Measurements from ENCODE around the gene IFI27L1.

IFI27L1 gene

GRCh38 chr14:94041551-94042346, 39.4 kb upstream of the IFI27L1 start:
- H3K4me1 ChIP-seq (ENCODE audit: insufficient read depth, low read length) = no peaks in the 10 kb centered on the region
- 90% methylated on average over 18 of the region's 18 CpGs for WGBS

GRCh38 chr14:94042433-94043091, 38.5 kb upstream of the IFI27L1 start:
- WGBS = 92% methylated on average over 12 of the region's 12 CpGs
- H3K4me3 ChIP-seq (ENCODE audit: low read length) = no peak overlapping the region
- H3K27ac ChIP-seq (ENCODE audit: low read depth, low read length) = no peak overlapping the region
- no peaks in the 10 kb centered on the region for H3K27me3 ChIP-seq (ENCODE audit: insufficient read depth, low read length)
- no peak overlapping the region for H3K9ac ChIP-seq (ENCODE audit: low read depth, low read length)
- H3K36me3 ChIP-seq (ENCODE audit: insufficient read depth, low read length) = peaks cover 42% of the 10 kb centered on the region
- no peaks in the 10 kb centered on the region for H3K9me3 ChIP-seq (ENCODE audit: insufficient read depth, low read depth, low read length)
- no peaks in the 10 kb centered on the region for H3K4me1 ChIP-seq (ENCODE audit: insufficient read depth, low read length)

More at GRCh38 chr14:94041551-94042346, 39.4 kb upstream of the IFI27L1 start:
- Histone ChIP-seq H3K4me3 (ENCODE audit: low read length) (no peak overlapping the region), H3K9me3 (ENCODE audit: insufficient read depth, low read depth, low read length) (no peaks in the 10 kb centered on the region), H3K9ac (ENCODE audit: low read depth, low read length) (no peak overlapping the region), H3K27ac (ENCODE audit: low read depth, low read length) (no peak overlapping the region), H3K36me3 (ENCODE audit: insufficient read depth, low read length) (peaks cover 34% of the 10 kb centered on the region), H3K27me3 (ENCODE audit: insufficient read depth, low read length) (no peaks in the 10 kb centered on the region)

- no peaks in the 10 kb centered on the region for H3K4me1 ChIP-seq (ENCODE audit: insufficient read depth, low read length)
- 93% methylated on average over 13 of the region's 13 CpGs for WGBS
- no peaks in the 10 kb centered on the region for H3K9me3 ChIP-seq (ENCODE audit: insufficient read depth, low read depth, low read length)
- H3K27ac ChIP-seq (ENCODE audit: low read depth, low read length) = no peak overlapping the region
- H3K36me3 ChIP-seq (ENCODE audit: insufficient read depth, low read length) = peaks cover 47% of the 10 kb centered on the region
- H3K9ac ChIP-seq (ENCODE audit: low read depth, low read length) = no peak overlapping the region
- no peaks in the 10 kb centered on the region for H3K27me3 ChIP-seq (ENCODE audit: insufficient read depth, low read length)
- H3K4me3 ChIP-seq (ENCODE audit: low read length) = no peak overlapping the region
Observed at GRCh38 chr14:94043111-94043755, 37.9 kb upstream of the IFI27L1 start.

- 95% methylated on average over 14 of the region's 14 CpGs for WGBS
- no peak overlapping the region for H3K27ac ChIP-seq (ENCODE audit: low read depth, low read length)
- H3K9ac ChIP-seq (ENCODE audit: low read depth, low read length) = no peak overlapping the region
- peaks cover 53% of the 10 kb centered on the region for H3K36me3 ChIP-seq (ENCODE audit: insufficient read depth, low read length)
- H3K27me3 ChIP-seq (ENCODE audit: insufficient read depth, low read length) = no peaks in the 10 kb centered on the region
- H3K4me1 ChIP-seq (ENCODE audit: insufficient read depth, low read length) = no peaks in the 10 kb centered on the region
- no peaks in the 10 kb centered on the region for H3K9me3 ChIP-seq (ENCODE audit: insufficient read depth, low read depth, low read length)
- H3K4me3 ChIP-seq (ENCODE audit: low read length) = no peak overlapping the region
Observed at GRCh38 chr14:94043756-94044475, 37.2 kb upstream of the IFI27L1 start.

GRCh38 chr14:94044476-94045091, 36.5 kb upstream of the IFI27L1 start:
- peaks cover 58% of the 10 kb centered on the region for H3K36me3 ChIP-seq (ENCODE audit: insufficient read depth, low read length)
- 95% methylated on average over 20 of the region's 20 CpGs for WGBS
- H3K4me1 ChIP-seq (ENCODE audit: insufficient read depth, low read length) = no peaks in the 10 kb centered on the region
- no peak overlapping the region for H3K27ac ChIP-seq (ENCODE audit: low read depth, low read length)
- no peaks in the 10 kb centered on the region for H3K9me3 ChIP-seq (ENCODE audit: insufficient read depth, low read depth, low read length)
- H3K9ac ChIP-seq (ENCODE audit: low read depth, low read length) = no peak overlapping the region
- H3K27me3 ChIP-seq (ENCODE audit: insufficient read depth, low read length) = no peaks in the 10 kb centered on the region
- no peak overlapping the region for H3K4me3 ChIP-seq (ENCODE audit: low read length)

- H3K27me3 ChIP-seq (ENCODE audit: insufficient read depth, low read length) = no peaks in the 10 kb centered on the region
- no peaks in the 10 kb centered on the region for H3K4me1 ChIP-seq (ENCODE audit: insufficient read depth, low read length)
- H3K36me3 ChIP-seq (ENCODE audit: insufficient read depth, low read length) = peaks cover 63% of the 10 kb centered on the region
- 94% methylated on average over 8 of the region's 8 CpGs for WGBS
- H3K9ac ChIP-seq (ENCODE audit: low read depth, low read length) = no peak overlapping the region
- no peak overlapping the region for H3K27ac ChIP-seq (ENCODE audit: low read depth, low read length)
- no peak overlapping the region for H3K4me3 ChIP-seq (ENCODE audit: low read length)
- H3K9me3 ChIP-seq (ENCODE audit: insufficient read depth, low read depth, low read length) = no peaks in the 10 kb centered on the region
Observed at GRCh38 chr14:94045101-94045500, 36.0 kb upstream of the IFI27L1 start.

- Histone ChIP-seq H3K4me1 (ENCODE audit: insufficient read depth, low read length) (no peaks in the 10 kb centered on the region), H3K36me3 (ENCODE audit: insufficient read depth, low read length) (peaks cover 69% of the 10 kb centered on the region), H3K27ac (ENCODE audit: low read depth, low read length) (no peak overlapping the region), H3K4me3 (ENCODE audit: low read length) (no peak overlapping the region), H3K9me3 (ENCODE audit: insufficient read depth, low read depth, low read length) (no peaks in the 10 kb centered on the region), H3K27me3 (ENCODE audit: insufficient read depth, low read length) (no peaks in the 10 kb centered on the region), H3K9ac (ENCODE audit: low read depth, low read length) (no peak overlapping the region)
- 95% methylated on average over 19 of the region's 19 CpGs for WGBS
Observed at GRCh38 chr14:94045563-94046345, 35.4 kb upstream of the IFI27L1 start.

GRCh38 chr14:94046696-94047250, 34.3 kb upstream of the IFI27L1 start:
- WGBS = 94% methylated on average over 7 of the region's 7 CpGs
- Histone ChIP-seq H3K36me3 (ENCODE audit: insufficient read depth, low read length) (peaks cover 80% of the 10 kb centered on the region), H3K4me1 (ENCODE audit: insufficient read depth, low read length) (no peaks in the 10 kb centered on the region), H3K27ac (ENCODE audit: low read depth, low read length) (no peak overlapping the region), H3K27me3 (ENCODE audit: insufficient read depth, low read length) (no peaks in the 10 kb centered on the region), H3K9me3 (ENCODE audit: insufficient read depth, low read depth, low read length) (no peaks in the 10 kb centered on the region), H3K9ac (ENCODE audit: low read depth, low read length) (no peak overlapping the region), H3K4me3 (ENCODE audit: low read length) (no peak overlapping the region)

- Histone ChIP-seq H3K4me1 (ENCODE audit: insufficient read depth, low read length) (no peaks in the 10 kb centered on the region; the same call in 1 of the 2 replicates), H3K27ac (ENCODE audit: low read depth, low read length) (no peak overlapping the region), H3K9ac (ENCODE audit: low read depth, low read length) (no peak overlapping the region), H3K4me3 (ENCODE audit: low read length) (no peak overlapping the region), H3K9me3 (ENCODE audit: insufficient read depth, low read depth, low read length) (no peaks in the 10 kb centered on the region), H3K27me3 (ENCODE audit: insufficient read depth, low read length) (no peaks in the 10 kb centered on the region), H3K36me3 (ENCODE audit: insufficient read depth, low read length) (peaks cover 88% of the 10 kb centered on the region)
- WGBS = 95% methylated on average over 3 of the region's 3 CpGs
Observed at GRCh38 chr14:94047581-94047980, 33.5 kb upstream of the IFI27L1 start.
